Measurements from ENCODE around the gene FAF1.
"Not testable (repeated sequence)": the region's sequence is repeated elsewhere in the genome, so short reads cannot be mapped to it uniquely, and the experiment has no call there.

FAF1 gene

GRCh38 chr1:50923564-50923963 lies 36.5 kb downstream of the FAF1 start:
- no peak for DNase-seq (ENCODE audit: low read depth)
- TF ChIP-seq CTCF (IDR thresholded peaks at IDR 0.05; ENCODE audit: insufficient read depth, low read depth, low read length, missing control alignments) = no peak
- H3K4me3 ChIP-seq (ENCODE audit: low read depth, low read length) = no peak overlapping the region

- H3K4me3 ChIP-seq (ENCODE audit: low read depth, low read length) = no peak overlapping the region
- TF ChIP-seq CTCF (IDR thresholded peaks at IDR 0.05; ENCODE audit: insufficient read depth, low read depth, low read length, missing control alignments) = no peak
- DNase-seq (ENCODE audit: low read depth) = no peak
Measured at GRCh38 chr1:50921029-50921428, 39.0 kb downstream of the FAF1 start.

DNA sequence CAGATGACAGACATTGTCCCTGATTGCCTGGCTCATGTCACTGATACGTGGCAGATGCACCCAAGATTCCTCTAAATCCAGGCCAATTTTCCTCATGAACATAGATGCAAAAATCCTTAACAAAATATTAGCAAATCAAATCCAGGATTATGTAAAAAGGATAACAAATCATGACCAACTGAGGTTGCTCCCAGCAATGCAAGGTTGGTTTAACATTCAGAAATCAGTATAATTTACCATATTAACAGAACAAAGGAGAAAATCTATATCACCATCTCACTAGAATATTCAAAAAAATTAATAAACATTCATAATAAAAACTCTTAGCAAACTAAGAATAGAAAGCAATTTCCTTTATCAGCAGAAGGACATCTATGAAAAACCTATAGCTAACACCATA lies 39.7 kb downstream of the FAF1 start:
- no peak overlapping the region for H3K4me3 ChIP-seq (ENCODE audit: low read depth, low read length)
- DNase-seq (ENCODE audit: low read depth) = no peak
- no peak for TF ChIP-seq CTCF (IDR thresholded peaks at IDR 0.05; ENCODE audit: insufficient read depth, low read depth, low read length, missing control alignments)

DNA sequence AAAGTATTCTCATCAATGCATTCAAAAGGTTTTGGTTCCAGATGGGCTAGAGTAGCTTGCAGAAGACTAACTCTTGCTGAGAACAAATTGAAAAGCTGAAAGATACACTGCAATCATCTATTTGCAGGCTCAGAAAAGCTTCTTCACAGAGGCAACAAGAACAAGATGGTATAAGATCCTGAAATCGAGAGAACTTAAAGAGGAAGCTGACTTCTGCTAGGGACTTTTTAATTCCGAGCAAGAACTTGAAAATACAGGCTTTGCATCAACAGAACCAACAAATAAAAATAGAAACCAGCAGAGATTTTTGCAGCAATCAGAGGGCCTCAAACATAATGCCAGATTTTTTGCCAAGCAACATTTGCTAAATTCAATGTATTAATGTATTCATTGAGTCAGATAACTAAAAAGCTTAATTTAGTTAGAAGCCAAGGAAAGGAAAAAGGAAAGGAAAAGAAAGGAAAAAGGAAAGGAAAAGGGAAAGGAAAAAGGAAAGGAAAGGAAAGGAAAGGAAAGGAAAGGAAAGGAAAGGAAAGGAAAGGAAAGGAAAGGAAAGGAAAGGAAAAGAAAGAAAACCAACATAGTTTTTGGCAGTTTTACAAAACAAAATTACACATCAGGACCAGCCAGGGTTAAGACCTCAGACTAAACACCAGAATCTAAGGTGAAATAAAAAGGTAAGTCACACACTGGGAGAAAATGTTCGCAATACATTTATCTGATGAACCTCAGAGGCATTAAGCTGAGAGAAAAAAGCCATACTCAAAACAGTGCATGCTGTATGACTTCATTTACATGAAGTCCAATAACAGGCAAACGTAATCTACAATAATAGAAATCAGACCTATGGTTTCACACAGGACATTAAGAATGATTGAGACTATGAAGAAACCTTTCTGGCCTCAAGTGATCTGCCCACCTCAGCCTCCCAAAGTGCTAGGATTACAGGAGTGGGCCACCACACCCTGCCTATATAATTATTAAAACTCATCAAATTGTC lies 42.6 kb downstream of the FAF1 start:
- peak; percentile 59 for DNase-seq (ENCODE audit: low read depth)
- peak overlapping the region; percentile 19 for H3K4me3 ChIP-seq (ENCODE audit: low read depth, low read length)
- TF ChIP-seq CTCF (IDR thresholded peaks at IDR 0.05; ENCODE audit: insufficient read depth, low read depth, low read length, missing control alignments) = no peak

- TF ChIP-seq CTCF (IDR thresholded peaks at IDR 0.05; ENCODE audit: insufficient read depth, low read depth, low read length, missing control alignments) = no peak
- H3K4me3 ChIP-seq (ENCODE audit: low read depth, low read length) = no peak overlapping the region
- DNase-seq (ENCODE audit: low read depth) = no peak
Measured at GRCh38 chr1:50915621-50916020, 44.4 kb downstream of the FAF1 start.

DNA sequence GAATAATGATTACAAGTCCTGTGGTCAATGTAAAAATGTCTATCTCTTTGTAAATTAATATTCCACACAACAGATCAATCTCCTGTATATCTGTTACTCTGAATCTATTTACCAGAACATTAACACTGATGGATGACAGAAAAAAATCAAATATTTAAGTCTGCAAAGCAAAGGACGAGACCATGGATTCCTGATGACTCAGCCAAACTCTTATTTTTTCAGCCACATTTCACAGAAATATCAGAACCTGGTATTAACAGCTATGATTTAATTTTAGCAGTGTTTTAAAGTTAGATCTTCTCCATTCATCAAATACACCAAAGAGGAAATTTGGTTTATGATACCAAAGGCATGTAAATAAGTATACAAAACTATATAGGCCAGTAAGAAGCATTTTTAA lies 46.1 kb downstream of the FAF1 start:
- DNase-seq (ENCODE audit: low read depth) = no peak
- TF ChIP-seq CTCF (IDR thresholded peaks at IDR 0.05; ENCODE audit: insufficient read depth, low read depth, low read length, missing control alignments) = no peak
- no peak overlapping the region for H3K4me3 ChIP-seq (ENCODE audit: low read depth, low read length)

- DNase-seq (ENCODE audit: low read depth); H3K4me3 ChIP-seq (ENCODE audit: low read depth, low read length): not testable (repeated sequence)
Measured at GRCh38 chr1:50910356-50910755, 49.7 kb downstream of the FAF1 start.

- not testable (repeated sequence) for DNase-seq (ENCODE audit: low read depth); H3K4me3 ChIP-seq (ENCODE audit: low read depth, low read length)
Measured at GRCh38 chr1:50907610-50908009, 52.5 kb downstream of the FAF1 start.

- not testable (repeated sequence) for H3K4me3 ChIP-seq (ENCODE audit: low read depth, low read length); DNase-seq (ENCODE audit: low read depth)
Measured at GRCh38 chr1:50906050-50906449, 54.0 kb downstream of the FAF1 start.

All from GM12865 (cell line).